HG02588 (cell line): ENCODE measurements around the gene RIOK3.
"Not testable (repeated sequence)": the region's sequence is repeated elsewhere in the genome, so short reads cannot be mapped to it uniquely, and the experiment has no call there.

ENCODE experiments used
- ATAC-seq: cut with Tn5 transposase; IDR thresholded peaks from one replicate; pipeline ENCODE4 v1.9.1; 2021; ENCODE audit warnings: mild to moderate bottlenecking, moderate library complexity; ENCODE audit not compliant: unreplicated experiment

RIOK3 gene

DNA sequence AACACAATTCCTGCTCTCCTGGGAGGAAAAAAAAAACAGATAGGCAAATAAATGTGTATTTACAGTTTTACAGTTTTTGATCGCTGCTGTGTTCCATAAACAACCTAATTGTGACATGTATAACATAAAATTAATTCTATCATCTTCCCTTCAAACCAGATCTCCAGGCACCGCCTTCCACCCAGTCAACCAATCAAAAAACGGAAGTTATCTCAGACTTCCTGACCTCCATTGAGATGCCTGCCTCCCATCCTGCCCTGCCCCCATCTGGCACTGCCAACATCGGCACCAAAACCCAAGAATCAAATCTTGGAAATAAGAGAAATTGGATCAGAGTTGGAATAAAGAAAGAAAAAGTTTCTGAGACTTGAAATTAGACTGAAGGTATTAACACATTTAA lies 3.1 kb upstream of the RIOK3 start:
- ATAC-seq: no peak

DNA sequence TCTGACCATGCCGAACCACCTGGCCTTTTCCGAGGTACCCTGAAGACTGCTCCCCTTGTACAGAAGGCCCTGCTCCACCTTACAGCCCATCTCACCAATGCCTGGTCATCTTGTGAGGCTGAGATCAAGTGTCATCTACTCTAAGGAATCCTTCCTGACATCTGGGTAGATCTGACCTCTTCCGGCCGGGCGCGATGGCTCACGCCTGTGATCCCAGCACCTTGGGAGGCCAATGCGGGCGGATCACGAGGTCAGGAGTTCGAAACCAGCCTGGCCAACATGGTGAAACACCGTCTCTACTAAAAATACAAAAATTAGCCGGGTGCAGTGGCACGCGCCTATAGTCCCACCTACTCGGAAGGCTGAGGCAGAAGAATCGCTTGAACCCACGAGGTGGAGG lies 2.1 kb upstream of the RIOK3 start:
- no peak for ATAC-seq

GRCh38 chr18:23451491-23451890 lies 1.6 kb upstream of the RIOK3 start:
- ATAC-seq: no peak

DNA sequence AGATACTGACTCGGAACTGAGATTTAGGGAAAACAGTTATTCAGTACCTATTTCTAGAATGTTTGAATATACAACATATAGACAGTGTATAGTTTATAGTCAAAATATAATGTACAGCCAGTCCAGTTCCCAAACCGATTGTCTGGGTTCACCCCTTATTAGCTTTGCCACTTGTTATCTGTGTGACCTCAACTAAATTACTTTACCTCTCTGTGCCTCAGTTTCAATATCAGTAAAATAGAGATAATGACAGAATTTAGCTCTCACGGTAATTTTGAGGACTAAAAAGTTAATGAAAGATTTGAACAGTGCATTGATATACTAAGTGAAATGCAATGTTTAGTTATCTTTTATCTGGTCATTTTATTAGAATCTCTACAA lies 750 bp upstream of the RIOK3 start:
- no peak for ATAC-seq

GRCh38 chr18:23453680-23454058 lies 582 bp downstream of the RIOK3 start:
- no peak for ATAC-seq

DNA sequence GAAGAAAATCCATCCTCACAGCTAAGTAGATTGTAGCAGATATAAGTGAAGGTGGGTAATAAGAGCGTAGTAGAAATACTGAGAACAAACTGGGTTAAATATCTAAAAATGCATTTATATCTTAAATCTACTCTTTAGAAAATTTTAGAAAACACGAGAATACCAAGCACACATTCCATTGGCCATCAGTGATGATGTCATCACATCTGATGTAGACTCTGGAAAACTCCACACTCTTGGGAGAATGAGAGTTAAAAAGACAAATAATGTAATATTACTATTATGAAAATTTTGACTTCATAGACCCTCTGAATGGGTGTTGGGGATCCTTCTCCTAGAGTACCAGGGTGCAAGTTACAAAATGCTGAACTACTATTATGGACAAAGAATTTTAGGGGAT lies 3.7 kb downstream of the RIOK3 start:
- no peak for ATAC-seq

DNA sequence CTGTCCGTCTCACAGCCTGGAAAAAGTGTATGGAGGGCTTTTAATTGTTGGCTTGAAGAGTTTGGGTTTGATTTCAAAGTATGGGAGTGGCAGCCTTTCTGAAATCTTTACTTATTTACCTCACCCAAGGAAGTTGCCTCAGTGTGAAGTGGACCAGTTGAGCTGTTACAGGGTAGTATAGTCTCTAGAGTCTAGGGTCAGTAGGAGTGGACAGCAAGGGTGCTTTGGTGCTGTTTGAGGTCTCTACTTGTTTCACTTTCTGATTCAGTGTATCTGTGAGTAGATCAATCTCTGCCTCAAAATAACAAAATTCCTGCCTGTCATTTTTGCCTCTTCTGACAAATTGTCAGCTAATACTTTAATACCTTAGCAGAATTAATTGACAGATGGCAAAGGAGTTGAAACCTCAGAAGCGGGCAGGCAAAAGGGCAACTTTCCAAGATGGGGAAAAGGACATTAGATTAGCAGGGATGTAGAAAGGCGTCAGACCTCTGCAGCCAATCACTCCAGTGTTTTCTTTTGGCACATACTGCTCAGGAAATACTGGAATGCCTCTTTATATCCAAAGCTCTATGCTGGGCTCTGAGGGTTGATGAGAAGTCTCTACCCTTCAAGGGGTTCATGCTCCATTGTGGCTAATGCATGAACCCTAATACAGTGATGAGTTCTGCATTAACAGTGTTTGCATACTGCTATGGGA lies 5.9 kb downstream of the RIOK3 start:
- no peak for ATAC-seq

GRCh38 chr18:23459530-23459921 lies 6.4 kb downstream of the RIOK3 start:
- ATAC-seq: no peak

DNA sequence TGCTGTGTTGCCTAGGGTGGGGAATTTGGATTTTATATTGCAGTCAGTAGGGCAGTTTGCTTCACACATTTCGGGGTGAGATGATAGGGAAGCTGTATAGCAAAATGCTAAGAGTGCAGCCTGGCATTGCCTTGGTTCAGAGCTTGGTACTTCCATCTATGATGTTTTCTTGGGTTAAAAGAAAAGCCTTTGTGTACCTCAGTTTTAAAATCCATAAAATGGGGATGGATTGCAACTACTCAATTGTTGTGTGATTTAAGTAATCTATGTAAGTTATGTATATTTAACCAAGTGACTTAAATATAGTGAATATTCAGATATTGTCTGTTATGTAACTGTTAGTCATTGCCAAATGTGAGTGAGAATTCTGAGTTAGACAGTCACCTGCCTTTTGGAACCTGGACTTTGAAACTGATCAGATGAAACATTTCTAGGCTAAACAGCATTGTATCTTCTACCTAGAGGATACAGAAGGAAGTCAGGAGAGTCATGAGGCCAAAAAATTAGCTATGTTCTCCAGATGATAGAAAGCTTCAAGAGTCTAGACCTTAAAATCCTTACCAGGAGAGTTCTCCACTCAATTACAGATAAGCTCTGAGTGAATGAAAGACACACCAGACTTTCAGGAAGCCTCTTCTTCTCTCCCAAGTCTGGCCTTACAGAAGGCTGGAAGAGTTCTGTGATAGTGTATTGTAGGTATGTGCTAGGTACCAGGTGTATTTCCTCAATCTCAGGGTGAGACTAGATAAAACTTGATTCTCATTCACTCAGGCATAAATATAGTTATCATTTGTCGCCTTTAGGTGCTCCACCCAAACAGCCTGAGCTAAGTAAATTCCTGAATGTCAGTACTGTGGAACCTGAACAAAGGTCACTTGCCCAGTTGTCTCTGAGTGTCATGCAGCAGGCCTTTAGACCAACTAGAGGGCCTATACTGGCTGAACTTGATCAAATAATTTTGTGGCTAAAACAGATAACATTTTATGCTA lies 7.5 kb downstream of the RIOK3 start:
- no peak for ATAC-seq

- no peak for ATAC-seq
Measured at GRCh38 chr18:23462876-23463275, 9.8 kb downstream of the RIOK3 start.

DNA sequence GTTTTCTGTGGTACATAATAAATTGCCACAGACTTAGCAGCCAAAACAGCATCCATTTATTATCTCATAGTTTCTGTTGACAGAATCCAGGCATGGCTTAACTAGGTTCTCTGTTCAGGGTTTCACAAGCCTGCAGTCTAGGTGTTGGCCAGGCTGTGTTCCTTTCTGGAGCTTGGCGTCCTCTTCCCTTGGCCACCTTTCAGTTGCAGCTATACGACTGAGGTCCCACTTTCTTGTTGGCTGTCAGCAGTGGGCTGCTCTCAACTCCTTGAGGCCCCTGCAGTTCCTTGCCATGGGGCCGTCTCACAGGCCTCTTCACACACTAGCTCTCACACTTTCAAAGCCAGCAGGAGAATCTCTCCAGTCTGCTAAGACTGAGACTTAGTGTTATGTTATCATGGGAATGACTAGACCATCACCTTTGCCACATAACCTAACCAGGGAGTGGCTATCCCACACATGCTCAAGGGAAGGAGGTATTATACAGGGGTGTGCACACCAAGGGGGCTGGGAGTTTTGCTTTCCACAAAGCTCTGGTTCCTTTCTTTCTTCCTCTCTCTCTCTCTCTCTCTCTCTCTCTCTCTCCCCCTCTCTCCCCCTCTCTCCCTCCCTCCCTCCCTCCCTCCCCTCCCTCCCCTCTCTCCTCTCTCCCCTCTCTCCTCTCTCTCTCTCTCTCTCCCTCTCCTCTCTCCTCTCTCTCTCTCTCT lies 15.8 kb downstream of the RIOK3 start:
- ATAC-seq: no peak

DNA sequence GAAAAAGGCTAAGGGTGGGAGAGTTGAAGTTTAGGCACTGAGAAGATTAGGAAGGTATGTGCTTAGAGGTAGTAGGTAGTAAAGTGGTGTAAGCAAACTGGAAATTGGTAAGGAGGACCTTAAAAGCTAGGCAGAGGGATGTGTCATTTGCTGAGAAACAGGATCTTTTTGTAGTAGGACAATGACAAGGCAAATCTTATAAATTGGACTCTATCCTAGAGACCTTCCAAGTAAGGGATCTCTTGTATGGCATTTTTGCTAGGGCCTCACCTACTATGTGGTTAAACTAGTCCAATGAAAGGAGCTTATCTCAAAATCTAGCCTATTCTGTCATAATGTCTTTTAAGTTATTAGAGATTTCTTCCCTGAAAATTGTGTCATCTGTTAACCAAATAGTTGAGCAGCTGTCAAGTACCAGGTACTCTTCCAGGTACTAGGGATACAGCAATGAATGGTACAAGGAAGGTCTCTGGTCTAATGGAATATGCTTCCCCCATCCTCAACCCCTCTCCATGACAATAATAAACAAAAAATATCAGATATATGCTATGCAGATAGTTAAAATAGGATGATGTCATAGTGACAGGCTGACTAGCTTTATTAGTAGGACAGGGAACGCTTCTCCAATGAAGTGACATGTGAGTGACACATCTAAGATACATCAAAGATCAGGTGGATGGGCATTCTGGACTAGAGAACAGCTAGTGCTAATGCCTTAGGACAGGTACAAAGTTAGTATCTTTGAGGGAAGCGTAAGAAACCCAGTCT lies 17.7 kb downstream of the RIOK3 start:
- no peak for ATAC-seq

DNA sequence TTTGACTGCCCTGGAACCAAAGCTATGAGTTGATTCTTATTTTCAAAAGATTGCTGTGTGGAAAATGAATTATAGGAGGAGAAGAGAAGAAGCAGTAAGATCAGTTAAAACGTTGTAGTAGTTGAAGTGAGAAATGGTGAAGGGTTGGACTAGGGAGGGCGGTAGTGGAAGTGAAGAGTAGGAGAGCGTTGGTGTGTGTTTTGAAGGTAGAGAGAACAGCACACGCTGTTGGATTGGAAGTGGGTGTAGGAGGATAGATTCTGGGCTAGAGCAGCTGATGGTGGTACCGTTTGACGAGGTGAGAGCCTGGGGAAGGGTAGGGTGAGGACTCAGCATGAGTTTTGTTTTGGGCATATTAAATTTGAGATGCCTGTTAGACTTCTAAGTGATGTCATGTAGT lies 18.4 kb downstream of the RIOK3 start:
- ATAC-seq: no peak

DNA sequence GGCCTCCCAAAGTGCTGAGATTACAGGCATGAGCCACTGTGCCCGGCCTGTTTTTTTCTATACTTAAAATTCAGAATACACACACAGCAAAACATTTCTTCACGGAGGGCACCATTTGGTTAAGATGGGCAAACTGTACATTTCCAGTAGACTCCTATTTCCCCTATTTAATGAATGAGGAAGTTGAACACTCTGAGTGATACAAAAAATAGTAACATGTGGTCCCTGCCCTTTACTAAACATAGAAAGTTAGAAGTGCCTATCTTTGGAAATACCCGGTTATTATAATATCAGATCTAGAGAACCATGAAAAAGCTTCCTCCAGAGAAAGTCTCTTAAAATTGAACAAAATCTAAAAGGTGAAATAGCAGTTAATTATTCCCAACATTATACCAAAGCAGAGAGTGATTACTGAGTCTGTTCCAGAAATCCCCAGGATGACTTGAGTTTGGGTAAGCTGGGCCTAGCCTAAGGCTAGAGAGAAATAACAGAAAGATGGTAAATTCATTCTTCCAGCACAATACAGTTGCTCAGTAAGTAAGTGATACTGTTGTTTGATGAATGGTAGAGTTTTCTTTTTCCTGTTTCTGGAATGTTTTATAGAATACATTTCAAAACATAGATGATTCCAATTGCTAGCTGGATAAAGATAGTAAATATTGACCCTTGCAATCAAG lies 26.9 kb downstream of the RIOK3 start:
- no peak for ATAC-seq

GRCh38 chr18:23484561-23485182 lies 31.6 kb downstream of the RIOK3 start:
- no peak for ATAC-seq

GRCh38 chr18:23485386-23485785 lies 32.3 kb downstream of the RIOK3 start:
- no peak for ATAC-seq

- ATAC-seq: peak; percentile 75
Measured at GRCh38 chr18:23487738-23488570, 34.9 kb downstream of the RIOK3 start.

- not testable (repeated sequence) for ATAC-seq
Measured at GRCh38 chr18:23489586-23489985, 36.5 kb downstream of the RIOK3 start.

GRCh38 chr18:23493654-23494053 lies 40.6 kb downstream of the RIOK3 start:
- no peak for ATAC-seq
